Small intestine (tissue), 7 donors: ENCODE results near the gene CPNE1. TPM values are rescaled to one million over a fixed set of nuclear protein-coding genes. Genes with fewer than 3 reads are reported as not detected.

Experiments used
- DNase-seq, 2 donors: peaks; one replicate each; pipeline versions ENCODE4 v3.0.0 to v3.0.0-alpha.2; 2013
- FAIRE-seq: peaks from 2 replicates; lab custom pipeline; 2012; peaks lifted over from hg19 to GRCh38; lab: Jason Lieb, UNC
- H3K27ac ChIP-seq, 3 donors: one replicate each; pipeline ENCODE4 v1.5.1; 2013; ENCODE audit warnings: low read length in 2 of 3, mild to moderate bottlenecking in 2 of 3, control low read depth in 1 of 3, inconsistent platforms in 1 of 3, low read depth in 1 of 3, moderate library complexity in 1 of 3
- H3K27me3 ChIP-seq, 3 donors: one replicate each; pipeline ENCODE4 v1.6.1; 2013; ENCODE audit warnings: low read length in 3 of 3, inconsistent platforms in 1 of 3; ENCODE audit not compliant: control insufficient read depth in 3 of 3, insufficient read depth in 3 of 3
- H3K36me3 ChIP-seq, 3 donors: one replicate each; pipeline ENCODE4 v1.6.1; 2013; ENCODE audit warnings: low read length in 3 of 3, inconsistent platforms in 1 of 3, low read depth in 1 of 3, mild to moderate bottlenecking in 1 of 3, moderate library complexity in 1 of 3; ENCODE audit not compliant: control insufficient read depth in 3 of 3, insufficient read depth in 2 of 3
- H3K4me1 ChIP-seq, 3 donors: one replicate each; pipeline ENCODE4 v1.6.1; 2013; ENCODE audit warnings: low read length in 2 of 3, inconsistent platforms in 1 of 3, low read depth in 1 of 3, mild to moderate bottlenecking in 1 of 3, moderate library complexity in 1 of 3; ENCODE audit not compliant: control insufficient read depth in 3 of 3, insufficient read depth in 2 of 3
- H3K4me3 ChIP-seq, 3 donors: one replicate each; pipeline ENCODE4 v1.5.1; 2013; ENCODE audit warnings: low read length in 3 of 3, control low read depth in 1 of 3, inconsistent platforms in 1 of 3, low read depth in 1 of 3, mild to moderate bottlenecking in 1 of 3, moderate library complexity in 1 of 3
- H3K9me3 ChIP-seq, 2 donors: one replicate each; pipeline ENCODE4 v1.6.1; 2013; ENCODE audit warnings: low read depth in 1 of 2, low read length in 1 of 2; ENCODE audit not compliant: control insufficient read depth in 2 of 2, insufficient read depth in 1 of 2
- WGBS, 3 donors: extraction: QIAGEN DNeasy Blood & Tissue Kit; methylation state at CpG; one replicate each; pipeline ENCODE4 v1.1.7; 2013; 5-methylcytosine and 5-hydroxymethylcytosine counted together
- polyA plus RNA-seq, 4 donors: library from polyadenylated mRNA; stranded (reverse) in 3 of 4; unstranded in 1 of 4; fragments of 200-250 nt in 3 of 4; fragments of 120-200 nt in 1 of 4; gene quantifications; one replicate each; pipeline versions ENCODE4 v1.2.1 to v1.2.3, GENCODE V29; 2013
- donor health status: healthy with polysubstance abuse.
- donor health status: control.
- donor health status: control.
- donor health status: Bipolar disorder and iron deficiency.
- donor health status: healthy.

The CPNE1 gene
- polyA plus RNA-seq, 4 donors = 94.3 to 132 (median 113) TPM

GRCh38 chr20:35576816-35577215 lies 87.9 kb downstream of the CPNE1 start:
- Histone ChIP-seq H3K27ac (no peak overlapping the region), H3K4me1 (peaks cover 2 to 9% (median 2%) of the 10 kb centered on the region in 3 donors), H3K36me3 (no peaks in the 10 kb centered on the region), H3K4me3 (no peak overlapping the region), H3K27me3 (no peaks in the 10 kb centered on the region), H3K9me3 (peaks cover 0 to 10% of the 10 kb centered on the region in 2 donors)
- 52 to 61% (median 61%) methylated on average over 3 of the region's 3 CpGs for WGBS, 3 donors
- DNase-seq = no peak
- FAIRE-seq = no peak

Other genes starting within 250 kb of the CPNE1 start
- gene GDF5, start 226.7 kb downstream of the CPNE1 start, polyA plus RNA-seq = under 1 TPM in 2 of 4 donors, not detected in 2; 0.01 to 0.07 TPM
- gene CEP250, start 209.3 kb downstream of the CPNE1 start, polyA plus RNA-seq = 10 to 100 TPM in 2 of 4 donors, 1 to 10 TPM in 2; 3.0 to 31.7 (median 8.8) TPM
- not detected for gene C20orf173, start 135.2 kb downstream of the CPNE1 start, polyA plus RNA-seq
- 100 to 1,000 TPM; 198 to 270 (median 225) TPM for gene ERGIC3, start 122.8 kb downstream of the CPNE1 start, polyA plus RNA-seq
- 10 to 100 TPM in 1 of 4 donors, 1 to 10 TPM in 2, under 1 TPM in 1; 0.96 to 10.5 (median 2.1) TPM for gene SPAG4, start 49.1 kb downstream of the CPNE1 start, polyA plus RNA-seq
- gene RBM12, start within 50 bp of the CPNE1 start, polyA plus RNA-seq = 10 to 100 TPM in 2 of 4 donors, 1 to 10 TPM in 2; 6.9 to 61.6 (median 12.6) TPM
- gene NFS1, start 34.5 kb upstream of the CPNE1 start, polyA plus RNA-seq = 10 to 100 TPM; 21.9 to 39.6 (median 34.1) TPM
- 100 to 1,000 TPM; 139 to 755 (median 502) TPM for gene ROMO1, start 34.5 kb upstream of the CPNE1 start, polyA plus RNA-seq
- gene RBM39, start 77.4 kb upstream of the CPNE1 start, polyA plus RNA-seq = 100 to 1,000 TPM; 148 to 418 (median 215) TPM
- gene PHF20, start 107.1 kb upstream of the CPNE1 start, polyA plus RNA-seq = 10 to 100 TPM in 3 of 4 donors, 1 to 10 TPM in 1; 9.6 to 23.1 (median 14.9) TPM